Kidney tubule cell (primary cell): ENCODE data around the gene FOXO3.
"Not testable (repeated sequence)": the region's sequence is repeated elsewhere in the genome, so short reads cannot be mapped to it uniquely, and the experiment has no call there.

Source experiments
- DNase-seq: peaks from one replicate; pipeline ENCODE4 v3.0.0-alpha.2; 2018; ENCODE audit warnings: low spot score

FOXO3 gene

GRCh38 chr6:108661430-108661829 lies 100.7 kb downstream of the FOXO3 start:
- peak; percentile 30 for DNase-seq

GRCh38 chr6:108661982-108662381 lies 101.3 kb downstream of the FOXO3 start:
- no peak for DNase-seq

GRCh38 chr6:108662702-108663101 lies 102.0 kb downstream of the FOXO3 start:
- no peak for DNase-seq

GRCh38 chr6:108663494-108664064 lies 102.9 kb downstream of the FOXO3 start:
- DNase-seq, result not testable (repeated sequence)

- peak; percentile 47 for DNase-seq
Observed at GRCh38 chr6:108665495-108666196, 104.9 kb downstream of the FOXO3 start.

GRCh38 chr6:108666656-108667260 lies 106.0 kb downstream of the FOXO3 start:
- DNase-seq, result no peak

- peak; percentile 57 for DNase-seq
Observed at GRCh38 chr6:108667993-108668392, 107.3 kb downstream of the FOXO3 start.

GRCh38 chr6:108669673-108670072 lies 109.0 kb downstream of the FOXO3 start:
- no peak for DNase-seq

- no peak for DNase-seq
Observed at GRCh38 chr6:108671175-108671574, 110.5 kb downstream of the FOXO3 start.

GRCh38 chr6:108671790-108672189 lies 111.1 kb downstream of the FOXO3 start:
- DNase-seq, result no peak

- no peak for DNase-seq
Observed at GRCh38 chr6:108672641-108673040, 111.9 kb downstream of the FOXO3 start.

GRCh38 chr6:108673153-108673552 lies 112.4 kb downstream of the FOXO3 start:
- DNase-seq, result no peak

GRCh38 chr6:108673602-108674001 lies 112.9 kb downstream of the FOXO3 start:
- peak; percentile 43 for DNase-seq

GRCh38 chr6:108675226-108676200 lies 114.8 kb downstream of the FOXO3 start:
- DNase-seq, result no peak

- no peak for DNase-seq
Observed at GRCh38 chr6:108676555-108676954, 115.8 kb downstream of the FOXO3 start.

GRCh38 chr6:108677357-108677756 lies 116.6 kb downstream of the FOXO3 start:
- DNase-seq, result peak; percentile 59

- no peak for DNase-seq
Observed at GRCh38 chr6:108677894-108678293, 117.2 kb downstream of the FOXO3 start.

GRCh38 chr6:108680314-108680713 lies 119.6 kb downstream of the FOXO3 start:
- not testable (repeated sequence) for DNase-seq

GRCh38 chr6:108681721-108682120 lies 121.0 kb downstream of the FOXO3 start:
- DNase-seq, result not testable (repeated sequence)

GRCh38 chr6:108682383-108683119 lies 121.8 kb downstream of the FOXO3 start:
- DNase-seq, result not testable (repeated sequence)

- not testable (repeated sequence) for DNase-seq
Observed at GRCh38 chr6:108683976-108684375, 123.3 kb downstream of the FOXO3 start.
